HG03064 (cell line): Measurements from ENCODE around the gene SASH1.
"Not testable (repeated sequence)": the region's sequence is repeated elsewhere in the genome, so short reads cannot be mapped to it uniquely, and the experiment has no call there.

Experiments used
- ATAC-seq: cut with Tn5 transposase; IDR thresholded peaks from one replicate; pipeline ENCODE4 v1.9.1; 2021; ENCODE audit warnings: low read depth; ENCODE audit not compliant: unreplicated experiment

The SASH1 gene

DNA sequence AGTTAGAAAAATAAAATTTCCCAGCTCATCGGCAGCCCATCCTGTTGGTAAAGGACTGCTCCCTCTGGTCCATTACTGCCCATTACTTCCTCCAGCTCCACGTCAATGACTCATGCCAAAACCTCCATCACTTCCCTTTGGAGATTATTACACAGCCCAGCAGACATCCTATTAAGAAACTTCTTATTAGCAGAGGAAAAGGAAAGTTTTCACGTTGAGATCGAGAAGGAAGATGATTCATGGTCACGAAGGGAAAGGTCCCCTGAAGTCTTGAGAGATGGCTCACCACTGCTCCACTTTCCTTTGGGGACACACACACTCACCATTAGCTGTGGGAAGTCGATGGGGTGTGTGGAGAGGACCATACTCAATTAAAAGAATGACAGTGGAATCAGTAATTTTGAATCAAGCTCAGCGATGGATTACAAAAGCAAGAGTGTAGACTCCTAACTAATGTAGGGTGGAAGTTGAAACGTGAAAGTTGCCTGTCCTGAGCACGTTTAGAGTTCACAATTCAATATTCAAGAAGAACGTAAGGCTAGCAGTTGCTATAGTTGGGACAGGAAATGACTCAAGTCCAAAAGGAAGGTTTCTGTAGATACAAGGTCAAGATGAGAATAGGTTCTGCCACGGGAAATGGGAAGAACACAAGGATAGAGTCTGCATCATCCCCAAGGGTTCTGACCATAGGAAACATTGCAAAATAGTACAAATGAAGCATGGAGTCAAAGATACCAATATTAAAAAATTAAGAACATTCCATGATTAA is 21.6 kb downstream of the SASH1 start:
- ATAC-seq, result no peak

DNA sequence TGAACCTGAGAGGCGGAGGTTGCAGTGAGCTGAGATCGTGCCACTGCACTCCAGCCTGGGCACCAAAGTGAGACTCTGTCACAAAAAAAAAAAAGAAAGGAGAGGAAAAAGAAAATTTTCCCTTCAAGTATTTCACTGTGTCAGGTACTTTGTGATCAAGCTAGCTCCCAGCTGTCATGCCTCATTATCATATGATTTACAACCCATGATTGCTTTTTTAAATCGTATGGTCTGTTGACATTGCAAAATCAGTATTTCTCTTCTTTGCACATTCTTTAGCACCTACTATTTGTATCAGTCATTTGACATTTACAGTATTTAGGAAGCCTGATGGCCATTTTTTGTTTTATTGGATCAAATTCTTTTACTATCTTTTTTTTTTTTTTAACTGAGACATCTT is 22.4 kb downstream of the SASH1 start:
- ATAC-seq, result no peak

DNA sequence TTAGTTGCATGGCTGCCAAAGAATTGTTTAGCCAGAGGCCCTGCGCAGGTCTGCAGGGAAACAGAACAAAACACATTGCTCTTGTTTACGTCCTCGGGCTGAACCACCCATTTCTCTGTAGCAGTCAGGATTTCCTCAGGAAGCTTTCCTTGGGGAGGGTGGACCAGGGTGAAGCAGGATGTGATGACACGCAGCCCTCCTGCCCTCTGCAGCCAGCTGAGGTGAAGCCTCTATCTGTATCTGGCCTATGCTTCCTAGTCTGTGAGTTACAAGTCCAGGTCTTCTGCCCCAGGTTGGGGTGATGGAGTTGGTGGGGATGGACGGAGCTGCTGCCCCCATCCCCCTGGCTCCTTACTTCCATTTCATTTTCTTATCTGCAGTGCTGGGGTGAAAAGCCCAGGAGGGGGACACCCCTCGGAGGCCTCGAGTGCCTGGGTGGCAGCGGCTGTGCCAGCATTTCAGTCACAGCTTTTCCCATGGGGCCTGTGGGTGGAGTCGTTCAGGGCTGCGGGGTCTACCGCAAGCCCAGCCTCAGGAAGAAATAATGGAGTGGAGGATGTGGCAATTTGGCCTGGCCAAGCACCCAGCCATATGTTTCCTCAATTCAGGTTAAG is 24.9 kb downstream of the SASH1 start:
- ATAC-seq, result no peak

DNA sequence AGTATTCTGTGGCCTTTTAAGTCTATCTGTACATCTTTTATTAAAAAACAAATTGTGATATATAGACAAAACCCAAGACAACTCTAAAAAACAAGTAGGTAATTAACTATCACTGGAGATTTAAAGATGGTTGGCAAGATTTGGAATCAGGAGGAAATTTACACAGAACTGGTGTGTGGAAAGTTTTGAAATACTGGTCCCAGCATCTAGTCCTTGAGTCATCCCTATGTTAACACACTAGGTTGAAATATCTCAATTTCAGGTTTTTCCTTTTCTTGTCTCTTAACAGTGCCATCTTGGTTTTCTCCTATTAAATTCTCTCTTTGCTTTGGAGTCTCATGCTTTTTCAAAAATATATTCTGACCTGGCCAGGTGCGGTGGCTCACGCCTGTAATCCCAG is 27.5 kb downstream of the SASH1 start:
- no peak for ATAC-seq

DNA sequence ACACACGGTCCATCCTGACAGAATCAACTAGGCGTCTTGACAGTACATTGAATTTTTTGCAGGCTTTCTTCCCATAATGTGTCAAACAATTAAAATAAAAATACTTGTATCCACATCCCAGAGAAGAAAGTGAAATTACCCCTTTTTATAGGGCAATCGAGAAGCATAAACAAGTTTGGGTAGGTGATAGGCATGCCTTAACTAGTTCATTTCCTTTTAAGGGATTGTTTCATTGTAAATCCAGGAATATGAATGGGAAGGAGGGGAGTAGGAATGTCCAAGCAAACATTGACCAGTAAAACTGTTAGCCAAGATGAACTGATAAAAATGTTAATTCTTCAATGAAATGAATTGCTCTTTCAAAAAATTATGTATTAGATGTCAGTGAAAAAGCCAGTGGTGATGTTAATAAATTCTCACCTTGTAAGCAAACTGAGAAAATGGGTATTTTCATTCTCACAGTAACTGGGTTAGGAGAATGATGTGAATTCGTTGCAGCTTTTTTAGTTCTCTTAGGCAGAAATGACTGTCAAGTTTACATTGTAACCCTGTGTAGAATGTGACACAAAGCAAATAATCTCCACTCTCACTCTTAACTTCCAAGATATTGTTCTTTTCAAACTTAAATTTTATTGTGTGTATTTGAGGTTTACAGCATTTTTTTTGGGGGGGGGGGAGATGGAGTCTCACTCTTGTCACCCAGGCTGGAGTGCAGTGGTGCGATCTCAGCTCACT is 31.6 kb downstream of the SASH1 start:
- no peak for ATAC-seq

DNA sequence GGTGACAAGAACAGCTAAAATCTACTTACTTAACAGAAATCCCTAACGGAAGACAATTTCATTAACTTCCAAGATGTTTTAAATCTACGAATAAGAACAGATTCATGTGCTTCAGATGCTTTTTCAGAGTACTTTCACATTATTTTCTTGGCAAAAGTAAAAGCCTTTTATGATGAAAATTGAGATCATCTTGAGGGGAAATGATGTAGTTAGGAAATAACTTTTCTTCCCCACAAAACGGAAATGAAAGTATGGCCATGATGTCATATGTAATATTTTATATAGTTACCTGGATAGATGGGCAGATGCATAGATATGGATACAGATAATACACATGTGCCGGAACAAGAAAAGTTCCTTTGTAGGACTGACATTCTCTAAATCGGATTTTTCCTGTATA is 32.8 kb downstream of the SASH1 start:
- no peak for ATAC-seq

DNA sequence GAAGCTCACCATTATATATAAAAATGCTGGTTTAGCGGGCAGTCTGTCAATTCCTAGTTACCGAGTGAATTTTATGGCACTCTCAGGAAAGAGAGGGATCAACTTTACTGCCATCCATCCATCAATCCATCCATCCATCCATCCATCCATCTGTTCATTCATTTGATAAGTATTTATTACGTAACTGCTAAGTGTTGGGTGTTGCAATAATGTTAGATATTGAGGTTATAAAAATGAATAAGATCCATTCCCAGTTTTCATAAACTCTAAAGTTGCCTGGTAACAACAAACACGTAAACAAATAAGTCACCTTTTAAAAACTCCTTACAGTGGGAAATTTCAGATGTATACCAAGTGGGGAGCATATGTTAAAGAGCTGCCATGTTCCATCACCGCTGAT is 36.8 kb downstream of the SASH1 start:
- ATAC-seq, result no peak

DNA sequence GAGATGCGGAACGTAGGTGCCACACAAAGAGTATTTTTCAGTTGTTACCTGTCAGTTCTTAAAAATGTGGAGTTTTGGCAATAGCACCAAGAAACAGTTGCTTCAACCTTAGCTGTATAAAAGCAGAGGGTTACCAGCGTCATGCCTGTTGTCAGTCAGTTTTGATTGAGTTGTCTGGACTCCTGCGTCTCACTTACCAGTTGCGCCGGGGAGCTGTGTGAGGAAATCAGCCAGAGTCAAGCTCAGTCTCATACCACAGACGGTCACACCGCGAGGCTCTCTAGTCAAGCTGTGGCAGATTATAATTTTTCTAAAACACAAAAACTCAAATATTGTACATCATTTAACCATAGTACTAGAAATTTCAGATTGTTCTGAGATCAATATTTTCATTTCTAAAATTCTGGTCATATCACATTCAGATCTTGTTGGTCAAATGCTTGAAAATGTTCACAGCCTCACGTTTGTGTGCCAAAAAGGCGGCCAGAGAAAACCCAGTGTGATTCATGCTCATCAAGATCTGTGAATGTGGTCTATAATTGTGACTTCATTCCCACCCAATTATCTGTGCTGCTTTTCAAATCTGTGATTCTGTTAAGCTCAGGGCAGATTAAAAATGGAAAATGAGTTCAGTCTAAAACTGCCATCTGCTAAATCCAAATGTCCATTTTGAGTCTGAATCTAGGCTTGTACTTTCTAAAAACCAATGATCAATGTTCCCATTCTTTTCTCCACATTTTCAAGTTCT is 37.5 kb downstream of the SASH1 start:
- ATAC-seq, result no peak

DNA sequence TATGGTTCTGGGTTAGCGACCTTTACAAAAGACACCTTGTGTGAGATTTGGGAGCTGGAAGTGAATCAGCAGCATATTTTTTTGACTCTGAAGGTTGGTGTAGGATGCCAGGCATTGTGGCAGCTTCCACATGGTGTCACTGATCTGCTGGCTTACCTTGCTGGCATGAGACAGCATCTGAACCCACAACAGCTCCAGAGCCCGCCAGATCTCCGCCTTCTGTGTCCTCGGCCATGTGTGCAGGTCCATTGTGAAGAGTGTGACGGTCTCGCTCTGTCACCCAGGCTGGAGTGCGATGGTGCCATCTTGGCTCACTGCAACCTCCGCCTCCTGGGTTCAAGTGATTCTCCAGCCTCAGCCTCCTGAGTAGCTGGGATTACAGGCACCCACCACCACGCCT is 39.4 kb downstream of the SASH1 start:
- not testable (repeated sequence) for ATAC-seq

DNA sequence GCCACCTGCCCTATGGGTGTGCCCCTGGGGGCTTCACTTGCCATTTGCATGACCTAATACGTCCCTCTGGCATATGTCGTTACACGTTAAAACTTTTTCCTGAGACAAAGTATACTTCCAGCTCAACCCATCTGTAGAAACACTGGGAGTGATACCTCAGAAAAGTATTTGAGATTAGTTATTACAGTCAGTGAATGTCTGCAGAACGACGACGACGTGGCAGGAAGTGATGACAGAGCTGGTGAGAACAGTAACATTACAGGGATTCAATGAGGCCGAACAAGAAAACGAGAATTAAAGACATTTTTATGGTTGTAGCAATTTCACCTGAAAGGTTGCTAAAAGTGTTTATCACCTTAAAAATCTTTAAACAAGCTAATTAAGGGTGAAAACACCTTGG is 40.2 kb downstream of the SASH1 start:
- ATAC-seq, result no peak

DNA sequence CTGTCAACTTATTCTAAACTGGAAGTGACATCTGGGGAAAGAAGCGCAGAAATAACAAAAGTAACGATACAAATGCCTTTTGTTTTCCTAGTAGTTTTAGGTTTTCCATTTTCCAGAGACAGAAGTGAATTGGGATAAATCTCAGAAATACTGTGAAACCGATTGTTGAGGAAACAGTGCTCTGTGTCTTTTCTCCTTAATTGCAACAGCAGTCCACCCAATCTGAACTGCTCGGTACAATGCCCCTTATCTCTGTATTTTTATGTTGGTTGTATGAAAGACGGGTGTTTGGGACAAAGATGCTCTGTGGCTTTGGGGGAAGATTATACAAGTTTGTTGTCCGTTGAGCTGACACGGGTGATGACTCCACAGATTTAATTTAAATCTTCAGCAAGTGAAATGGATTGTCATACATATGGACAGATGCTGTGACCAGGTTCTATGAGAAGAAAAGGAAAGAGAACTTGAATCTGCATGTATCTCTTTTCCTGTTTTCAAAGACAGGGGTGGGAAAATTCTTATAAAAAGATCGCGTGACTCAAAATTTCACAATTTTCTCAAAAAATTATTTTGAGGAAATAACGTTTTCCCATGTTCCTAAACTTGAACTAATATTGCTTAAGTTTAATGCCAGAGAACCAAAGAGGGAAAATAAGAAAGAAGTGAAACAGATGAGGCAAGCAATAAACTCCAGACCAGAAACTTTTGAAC is 41.2 kb downstream of the SASH1 start:
- ATAC-seq, result no peak

DNA sequence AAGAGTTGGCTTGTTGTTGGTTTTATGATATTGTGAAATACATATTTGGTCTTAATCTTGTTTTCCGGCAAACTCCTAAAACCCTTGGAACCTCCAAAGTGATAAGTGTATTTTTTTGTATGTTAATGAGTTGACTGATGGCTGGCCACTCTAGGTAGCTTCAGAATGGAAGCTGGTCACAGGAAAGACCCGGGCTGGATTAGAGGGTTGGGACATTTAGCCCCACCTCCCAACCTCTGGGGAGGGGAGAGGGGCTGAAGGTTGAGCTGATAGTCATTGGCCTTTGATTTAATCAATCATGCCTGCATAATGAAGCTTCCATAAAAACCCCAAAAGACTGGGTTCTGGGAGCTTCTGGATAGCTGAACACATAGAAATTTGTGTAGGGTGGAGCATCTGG is 42.7 kb downstream of the SASH1 start:
- no peak for ATAC-seq

DNA sequence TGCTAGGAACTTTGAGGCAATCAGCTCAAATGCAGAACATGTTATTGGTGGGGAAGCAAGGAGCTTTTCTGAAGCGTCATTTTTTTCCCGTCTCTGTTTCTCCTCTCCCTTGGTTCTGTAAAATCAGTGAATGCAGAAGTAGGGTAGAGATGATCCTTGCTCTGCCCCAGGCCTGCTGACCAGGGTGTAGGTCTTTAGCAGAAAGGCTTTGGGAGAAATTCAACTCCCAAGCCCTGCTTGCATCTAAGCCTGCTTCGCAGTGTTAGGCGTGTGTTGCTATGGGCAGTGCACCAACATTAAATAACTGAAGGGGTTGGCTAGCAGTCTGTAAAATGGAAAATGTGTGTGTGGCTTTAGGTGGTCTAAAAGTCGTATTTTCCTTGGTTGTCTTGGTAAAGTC is 45.9 kb downstream of the SASH1 start:
- no peak for ATAC-seq

DNA sequence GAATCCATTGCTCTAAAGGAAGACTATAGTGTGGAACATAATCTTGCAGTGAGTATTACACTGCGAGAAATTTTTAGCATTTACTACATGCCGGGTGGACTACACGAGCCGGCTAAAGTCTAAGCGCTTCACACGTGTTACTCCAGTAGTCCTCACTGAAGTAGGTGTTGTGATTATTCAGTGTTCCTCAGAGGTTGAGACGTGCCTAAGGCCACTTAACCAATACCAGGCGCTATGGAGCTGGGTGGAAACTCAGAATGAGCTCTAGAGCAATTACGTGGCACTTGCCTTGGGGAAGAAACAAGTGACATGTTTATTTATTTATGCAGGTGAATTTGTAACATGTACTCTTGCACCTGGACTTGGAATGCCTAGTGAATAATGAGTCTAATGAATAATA is 46.4 kb downstream of the SASH1 start:
- ATAC-seq, result no peak

DNA sequence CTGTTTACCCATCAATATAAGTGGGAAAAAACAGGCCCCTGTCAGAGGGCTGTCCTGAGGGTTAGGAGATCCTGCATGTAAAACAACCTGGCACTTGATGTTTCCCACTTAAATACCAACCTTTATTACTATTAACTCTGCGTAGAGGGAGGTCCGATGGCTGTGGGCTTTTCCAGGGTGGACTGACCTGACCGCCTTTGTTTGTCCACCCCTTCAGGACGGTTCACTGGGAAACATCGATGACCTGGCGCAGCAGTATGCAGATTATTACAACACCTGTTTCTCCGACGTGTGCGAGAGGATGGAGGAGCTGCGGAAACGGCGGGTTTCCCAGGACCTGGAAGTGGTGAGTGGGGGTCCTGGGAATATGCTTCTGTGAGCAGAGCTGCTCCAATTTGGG is 47.3 kb downstream of the SASH1 start:
- no peak for ATAC-seq

DNA sequence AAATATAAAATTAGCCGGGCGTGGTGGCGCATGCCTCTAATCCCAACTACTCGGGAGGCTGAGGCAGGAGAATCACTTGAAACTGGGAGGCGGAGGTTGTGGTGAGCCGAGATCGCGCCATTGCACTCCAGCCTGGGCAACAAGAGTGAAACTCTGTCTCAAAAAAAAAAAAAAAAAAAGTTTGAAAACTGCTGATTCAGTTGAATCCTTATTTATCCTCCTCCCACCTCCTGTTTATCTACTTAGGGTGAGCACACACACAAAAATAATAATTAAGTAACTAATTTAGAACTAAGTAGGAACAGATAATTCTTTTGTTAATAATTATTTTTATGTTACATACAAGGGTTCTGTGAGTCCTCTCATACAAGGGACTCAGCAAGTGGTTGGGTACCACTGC is 49.5 kb downstream of the SASH1 start:
- not testable (repeated sequence) for ATAC-seq

DNA sequence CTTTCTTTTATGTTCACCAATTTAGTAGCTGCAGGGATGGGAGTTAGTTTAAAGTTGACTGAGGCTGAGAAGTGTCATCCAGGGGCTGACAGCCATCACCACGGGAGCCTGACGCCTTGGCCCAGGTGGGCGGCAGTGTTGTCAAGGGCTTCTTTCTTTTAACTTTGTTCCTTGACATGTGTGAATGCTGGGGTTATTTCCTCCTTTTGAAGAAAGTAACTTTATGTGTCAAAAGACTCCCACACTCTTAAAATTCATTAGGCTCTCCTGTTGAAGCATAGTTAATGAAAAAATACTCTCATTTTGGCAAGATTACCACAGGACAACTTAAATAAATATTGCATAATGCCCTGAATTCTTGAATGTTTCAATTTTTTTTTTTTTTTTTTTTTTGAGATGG is 50.0 kb downstream of the SASH1 start:
- no peak for ATAC-seq

DNA sequence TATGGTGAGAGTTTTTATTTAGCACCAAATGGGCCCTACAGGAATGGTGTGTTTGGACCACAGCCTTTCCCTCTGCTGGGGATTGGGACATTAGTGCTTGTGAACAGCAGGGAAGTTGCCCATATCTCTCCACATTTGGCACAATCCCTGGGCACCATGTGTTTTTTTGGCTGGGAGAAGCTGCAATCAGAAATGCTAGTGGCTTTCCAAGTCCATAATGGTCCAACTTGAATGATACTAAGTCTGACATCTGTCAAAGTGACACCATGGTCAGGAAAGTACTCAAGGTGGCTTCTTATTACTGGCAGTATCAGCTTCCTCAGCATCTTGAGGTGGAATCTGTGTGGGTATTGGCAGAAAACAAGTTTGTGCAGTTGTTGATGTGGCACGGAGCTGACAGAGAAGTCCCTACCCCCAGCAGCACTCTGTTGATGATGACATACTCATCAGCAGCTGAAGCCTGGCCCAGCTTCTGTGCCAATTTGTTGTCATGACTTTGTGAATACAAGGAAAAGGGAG is 53.0 kb downstream of the SASH1 start:
- ATAC-seq, result no peak

DNA sequence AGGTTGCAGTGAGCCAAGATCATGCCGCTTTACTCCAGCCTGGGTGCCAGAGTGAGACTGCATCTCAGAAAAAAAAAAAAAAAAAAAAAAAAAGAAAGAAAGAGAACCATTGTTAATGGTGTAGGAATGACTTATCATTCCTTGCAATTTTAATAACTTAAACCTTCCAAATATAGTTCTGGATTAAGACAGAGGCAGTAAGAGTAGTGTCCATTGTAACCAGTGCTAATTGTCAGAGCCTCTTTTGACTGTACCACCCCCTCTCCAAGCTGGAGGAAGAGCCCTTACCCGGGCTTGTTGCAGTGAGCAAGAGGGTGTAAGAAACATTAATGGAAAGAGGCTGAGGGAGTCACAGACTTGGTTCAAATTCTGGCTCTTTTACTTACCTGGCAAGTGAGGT is 53.8 kb downstream of the SASH1 start:
- ATAC-seq, result no peak

DNA sequence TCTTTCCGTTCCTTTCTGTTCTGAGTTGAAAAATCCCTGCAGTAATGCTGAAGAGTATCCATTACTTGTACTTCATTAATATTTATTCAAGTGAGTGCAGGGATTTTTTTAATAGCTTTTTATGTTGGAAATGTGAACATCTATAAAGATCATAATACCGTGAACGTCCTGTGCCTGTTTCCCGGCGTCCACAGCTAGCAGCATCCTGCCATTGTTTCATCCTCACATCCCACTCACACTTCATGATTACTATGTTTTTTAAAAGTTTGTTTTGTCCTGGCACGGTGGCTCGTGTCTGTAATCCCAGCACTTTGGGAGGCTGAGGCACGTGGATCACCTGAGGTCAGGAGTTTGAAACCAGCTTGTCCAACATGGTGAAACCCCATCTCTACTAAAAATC is 54.3 kb downstream of the SASH1 start:
- no peak for ATAC-seq
